Raji (cell line): ENCODE results near the gene ATL2.

Experiments
- POLR2A ChIP-seq: IDR thresholded peaks from 2 replicates; pipeline ENCODE4 v1.6.1; 2011; ENCODE audit warnings: low read depth, low read length, control low read depth; ENCODE audit not compliant: insufficient read depth

Gene ATL2

DNA sequence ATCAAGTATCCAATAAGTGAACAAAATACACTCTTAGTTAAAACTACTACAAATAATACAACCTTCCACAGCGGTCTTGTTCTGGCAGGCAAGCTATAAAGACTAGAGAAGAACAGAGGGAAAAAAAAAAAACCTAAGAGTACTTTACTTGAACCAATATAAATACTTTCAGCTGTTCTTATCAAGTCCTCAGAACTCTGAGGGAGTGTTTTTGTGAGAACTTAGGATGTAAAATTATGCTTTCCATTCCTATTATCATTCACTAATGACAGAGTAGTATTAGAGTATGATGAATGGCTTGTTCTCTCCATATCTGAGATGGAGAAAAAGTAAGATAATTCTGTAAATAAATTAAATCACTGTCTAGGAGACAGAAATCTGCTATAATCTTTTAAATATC is 68.3 kb downstream of the ATL2 start:
- no peak for TF ChIP-seq POLR2A

GRCh38 chr2:38301969-38302702 is 74.9 kb downstream of the ATL2 start:
- no peak for TF ChIP-seq POLR2A

DNA sequence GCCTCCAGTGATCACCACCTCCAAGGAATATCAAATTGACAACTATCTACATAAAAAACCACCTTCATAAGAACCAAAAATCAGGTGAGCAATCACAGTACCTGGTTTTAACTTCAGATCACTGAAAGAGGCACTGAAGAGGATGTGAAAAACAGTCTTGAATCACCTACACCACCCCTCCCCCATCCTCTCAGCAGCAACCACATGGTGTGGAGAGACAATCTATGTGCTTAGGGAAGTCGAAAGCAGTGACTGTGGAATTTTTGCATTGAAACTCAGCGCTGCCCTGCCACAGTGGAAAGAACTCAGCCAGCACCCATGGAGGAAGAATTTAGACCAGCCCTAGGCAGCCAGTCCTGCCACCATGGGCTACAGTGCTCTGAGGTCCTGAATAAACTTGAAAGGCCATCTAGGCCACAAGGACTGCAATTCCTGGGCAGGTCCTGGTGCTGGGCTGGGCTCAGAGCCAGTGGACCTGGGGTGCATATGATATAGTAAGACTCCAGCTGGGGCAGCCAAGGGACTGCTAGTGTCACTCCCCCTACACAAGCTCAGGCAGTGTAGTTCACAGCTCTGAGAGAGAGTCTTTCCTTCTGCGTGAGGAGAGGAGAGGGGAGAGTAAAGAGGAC is 75.6 kb downstream of the ATL2 start:
- TF ChIP-seq POLR2A: no peak

DNA sequence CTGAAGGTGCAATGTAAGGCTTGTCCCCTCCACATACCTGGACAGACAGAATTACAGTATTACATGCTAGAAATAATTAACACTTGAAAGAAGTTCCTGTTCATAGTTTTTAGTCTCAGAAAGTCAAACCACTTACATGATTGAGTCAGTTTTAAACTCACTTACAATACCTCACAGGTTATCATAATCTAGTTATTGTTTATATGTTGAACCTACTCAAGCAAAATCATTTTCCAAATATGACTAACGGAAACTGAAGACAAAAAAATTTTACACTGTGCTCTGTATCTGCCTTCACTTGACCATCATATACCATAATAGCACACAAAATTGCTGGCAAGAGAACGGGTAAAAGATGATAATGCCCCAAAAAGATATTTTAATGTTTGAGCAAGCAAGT is 78.5 kb downstream of the ATL2 start:
- no peak for TF ChIP-seq POLR2A

DNA sequence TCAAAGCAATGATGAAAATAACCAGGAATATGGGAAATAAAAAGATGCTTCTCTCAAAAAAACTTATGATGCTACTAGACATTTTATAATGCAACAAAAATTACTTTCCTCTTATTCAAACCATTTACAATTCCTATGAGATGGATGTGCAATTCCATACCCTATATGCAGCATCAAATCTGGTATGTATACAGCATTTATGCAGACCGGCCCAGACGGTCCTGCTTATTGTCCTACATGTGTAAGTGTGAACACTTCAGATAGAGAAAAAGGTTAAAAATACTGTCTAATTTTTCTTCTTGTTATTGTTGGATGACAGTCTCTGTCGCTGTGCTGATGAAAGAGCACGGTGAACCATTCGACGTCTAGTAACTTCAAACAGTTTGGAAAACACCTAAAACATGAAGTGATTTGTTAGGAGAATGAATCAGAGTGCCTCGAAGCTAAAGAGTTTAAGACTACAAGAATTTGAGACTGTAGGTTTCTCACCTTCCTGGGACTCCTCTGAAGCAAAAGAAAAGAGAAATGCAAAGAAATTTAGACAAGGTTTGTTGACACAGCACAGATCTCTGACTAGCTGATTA is 80.8 kb downstream of the ATL2 start:
- TF ChIP-seq POLR2A: no peak

DNA sequence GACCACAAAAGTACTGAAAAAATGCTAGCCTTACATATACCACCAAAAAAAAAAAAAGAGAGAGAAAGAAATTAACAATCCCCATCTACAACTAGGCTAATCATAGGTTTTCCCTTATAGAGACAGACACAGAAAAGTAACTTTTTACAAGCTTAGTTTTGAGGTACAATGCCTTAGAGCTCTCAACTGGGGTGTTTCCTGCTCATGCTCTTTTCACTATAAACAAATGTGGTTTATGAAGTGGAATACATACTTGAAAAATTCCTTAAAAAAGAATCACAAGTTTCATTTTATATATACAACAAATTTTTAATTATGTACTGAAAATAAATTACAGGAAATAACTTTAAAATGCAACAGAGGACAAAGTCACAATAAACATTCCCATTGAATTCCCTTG is 82.5 kb downstream of the ATL2 start:
- TF ChIP-seq POLR2A: no peak

GRCh38 chr2:38293152-38293865 is 83.8 kb downstream of the ATL2 start:
- TF ChIP-seq POLR2A: no peak

DNA sequence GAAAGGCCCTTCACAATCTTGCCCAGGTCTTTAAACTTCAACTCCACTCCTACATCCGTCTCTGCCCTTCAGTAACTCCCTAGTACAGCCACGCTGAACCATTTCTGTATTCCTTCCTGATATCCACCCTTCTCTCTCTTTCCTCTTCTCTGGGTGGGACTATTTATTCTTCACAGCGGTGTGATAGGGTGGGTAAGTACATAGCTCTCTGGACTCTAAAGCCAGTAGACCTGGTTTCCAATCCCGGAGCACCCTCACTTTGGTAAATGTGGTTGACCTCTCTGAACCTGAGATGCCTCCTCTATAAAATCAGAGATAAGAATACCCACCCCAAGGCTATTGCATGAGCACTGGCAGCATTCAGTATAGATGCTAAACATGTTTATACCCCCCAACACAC is 86.7 kb downstream of the ATL2 start:
- no peak for TF ChIP-seq POLR2A

DNA sequence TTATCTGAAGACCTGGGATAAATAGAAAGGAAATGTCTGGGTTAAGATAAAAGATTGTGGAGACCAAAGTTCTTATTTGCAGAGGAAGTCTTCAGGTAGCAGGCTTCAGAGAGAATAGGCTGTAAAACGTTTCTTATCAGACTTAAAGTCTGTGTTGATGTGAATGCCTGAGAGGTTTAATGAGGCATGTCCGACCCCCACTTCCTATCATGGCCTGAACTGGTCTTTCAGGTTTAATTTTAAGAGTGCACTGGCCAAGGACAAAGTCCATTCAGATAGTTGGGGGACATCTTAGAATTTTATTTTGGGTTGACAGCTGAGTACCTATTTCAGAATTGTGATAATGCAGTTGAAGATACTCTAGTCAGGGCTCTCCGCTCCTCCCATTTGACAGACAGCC is 92.1 kb downstream of the ATL2 start:
- no peak for TF ChIP-seq POLR2A

DNA sequence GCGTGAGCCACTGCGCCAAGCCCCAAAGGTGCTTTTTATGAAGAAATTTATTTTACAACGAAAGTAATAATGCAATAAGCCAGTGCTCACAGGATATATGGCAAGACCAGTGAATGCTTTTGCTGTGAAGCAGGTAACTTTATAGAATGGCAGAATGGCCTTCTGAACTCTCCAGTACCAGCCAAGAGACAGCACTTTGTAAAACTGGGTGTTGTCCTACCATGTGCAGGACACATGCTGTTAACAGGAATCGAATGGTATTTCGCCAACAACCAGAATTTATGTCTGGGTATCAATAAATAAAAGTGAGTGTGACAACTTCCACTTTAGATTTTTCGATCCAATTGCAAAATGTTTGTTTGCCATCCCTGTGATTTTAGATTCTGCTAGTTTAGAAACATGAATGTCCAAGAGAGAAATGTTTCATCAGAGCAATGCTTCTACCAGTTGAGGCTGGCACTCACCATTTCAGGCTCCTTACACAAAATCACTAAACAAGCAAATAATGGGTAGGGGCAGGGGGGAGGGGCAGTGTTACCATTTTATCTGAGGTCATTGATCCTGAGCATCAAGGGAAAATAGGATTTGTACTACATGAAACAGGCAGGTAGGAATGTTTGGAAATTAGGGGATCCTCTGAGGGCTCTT is 95.9 kb downstream of the ATL2 start:
- no peak for TF ChIP-seq POLR2A

DNA sequence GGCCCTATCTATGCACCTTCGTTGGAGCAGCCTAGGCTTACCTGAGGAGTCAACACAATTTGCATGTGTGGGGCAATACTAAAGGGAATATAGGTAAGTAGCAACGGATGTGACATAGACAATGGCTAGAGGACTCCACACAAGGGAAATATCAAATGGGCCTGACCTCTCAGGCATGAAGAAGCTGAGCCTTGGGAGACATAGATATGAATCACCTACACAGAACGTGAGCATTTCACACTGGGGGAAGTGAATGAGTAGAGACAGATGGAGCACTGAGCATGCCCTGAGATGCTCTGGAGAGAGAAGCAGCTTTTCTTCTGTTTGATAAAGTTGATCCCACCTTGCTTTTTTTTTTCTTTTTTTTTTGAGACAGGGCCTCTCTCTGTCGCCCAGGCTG is 97.9 kb downstream of the ATL2 start:
- no peak for TF ChIP-seq POLR2A

- TF ChIP-seq POLR2A: no peak
Observed at GRCh38 chr2:38277245-38278116, 99.6 kb downstream of the ATL2 start.

GRCh38 chr2:38274286-38275276 is 102.5 kb downstream of the ATL2 start:
- no peak for TF ChIP-seq POLR2A
